Keratinocyte (primary cell): Measurements from ENCODE around the gene PCBD1. TPM values are rescaled to one million over a fixed set of nuclear protein-coding genes. Genes with fewer than 3 reads are reported as not detected.

Experiments
- DNase-seq: peaks from one replicate; pipeline ENCODE4 v3.0.0-alpha.2; 2011; ENCODE audit warnings: low read depth, missing footprints, low spot score
- FAIRE-seq: peaks from 2 replicates; lab custom pipeline; 2011; peaks lifted over from hg19 to GRCh38; lab: Jason Lieb, UNC
- H2AFZ ChIP-seq: 2 replicates; pipeline ENCODE4 v1.6.0; 2012; ENCODE audit warnings: low read length, control low read depth, inconsistent platforms; ENCODE audit not compliant: control insufficient read depth
- H3K27ac ChIP-seq: 2 replicates; pipeline ENCODE4 v1.5.1; 2011; ENCODE audit warnings: low read length; ENCODE audit not compliant: control insufficient read depth, insufficient read depth
- H3K27me3 ChIP-seq: 3 replicates; pipeline ENCODE4 v1.6.0; 2011; ENCODE audit warnings: low read length; ENCODE audit not compliant: control insufficient read depth, insufficient read depth; ENCODE audit errors: extremely low read depth
- H3K36me3 ChIP-seq, 2 experiments: 2 replicates in 1 of 2; 3 replicates in 1 of 2; pipeline ENCODE4 v1.5.1; 2011; ENCODE audit warnings: low read length in 2 of 2, mild to moderate bottlenecking in 1 of 2; ENCODE audit not compliant: control insufficient read depth in 2 of 2, insufficient read depth in 2 of 2; ENCODE audit errors: extremely low read depth in 1 of 2
- H3K4me1 ChIP-seq: 3 replicates; pipeline ENCODE4 v1.5.1; 2011; ENCODE audit warnings: low read length; ENCODE audit not compliant: control insufficient read depth, insufficient read depth; ENCODE audit errors: extremely low read depth
- H3K4me2 ChIP-seq: 3 replicates; pipeline ENCODE4 v1.6.0; 2011; ENCODE audit warnings: low read depth, low read length; ENCODE audit not compliant: control insufficient read depth, insufficient read depth; ENCODE audit errors: extremely low read depth
- H3K4me3 ChIP-seq, 3 experiments: fragments of 200-600 bp in 1 of 3; sonication (generic) in 1 of 3; 2 replicates in 2 of 3; 3 replicates in 1 of 3; pipeline ENCODE4 v1.5.1; 2011 to 2016; ENCODE audit warnings: low read length in 3 of 3, mild to moderate bottlenecking in 3 of 3, control low read depth in 2 of 3, inconsistent platforms in 1 of 3, low read depth in 1 of 3, mixed read lengths in 1 of 3, mixed run types in 1 of 3, moderate library complexity in 1 of 3; ENCODE audit not compliant: control insufficient read depth in 2 of 3, insufficient read depth in 2 of 3; ENCODE audit errors: extremely low read depth in 1 of 3
- H3K79me2 ChIP-seq: 2 replicates; pipeline ENCODE4 v1.6.0; 2012; ENCODE audit warnings: low read length; ENCODE audit not compliant: control insufficient read depth, insufficient read depth
- H3K9ac ChIP-seq: 3 replicates; pipeline ENCODE4 v1.6.0; 2011; ENCODE audit warnings: low read length; ENCODE audit not compliant: control insufficient read depth, insufficient read depth; ENCODE audit errors: extremely low read depth
- H3K9me1 ChIP-seq: 3 replicates; pipeline ENCODE4 v1.6.0; 2011; ENCODE audit warnings: low read length; ENCODE audit not compliant: control insufficient read depth, insufficient read depth; ENCODE audit errors: extremely low read depth
- H3K9me3 ChIP-seq: 2 replicates; pipeline ENCODE4 v1.5.1; 2012; ENCODE audit warnings: low read depth, low read length; ENCODE audit not compliant: control insufficient read depth
- H4K20me1 ChIP-seq: 3 replicates; pipeline ENCODE4 v1.6.0; 2011; ENCODE audit warnings: low read length; ENCODE audit not compliant: control insufficient read depth, insufficient read depth; ENCODE audit errors: extremely low read depth
- CTCF ChIP-seq, 3 experiments: IDR thresholded peaks in 1 of 3; conservative IDR thresholded peaks in 1 of 3; optimal IDR thresholded peaks in 1 of 3; 2 replicates in 2 of 3; 3 replicates in 1 of 3; pipeline versions ENCODE3 to v1.5.1; 2011; ENCODE audit warnings: low read length in 3 of 3, mild to moderate bottlenecking in 3 of 3, moderate library complexity in 2 of 3, control low read depth in 1 of 3, inconsistent platforms in 1 of 3; ENCODE audit not compliant: insufficient read depth in 2 of 3; ENCODE audit errors: extremely low read depth in 1 of 3
- EZH2 ChIP-seq: IDR thresholded peaks from one replicate; pipeline ENCODE4 v1.6.1; 2012; ENCODE audit warnings: inconsistent platforms, mild to moderate bottlenecking, low read length, moderate library complexity
- dilution Hi-C: fragments of 300-500 bp; cut with MboI; formaldehyde crosslinking; loops from one replicate; pipeline ENCODE4 v1.7.0; 2020; ENCODE audit warnings: low sequenced_read_pairs; ENCODE audit not compliant: extremely low pct_ligation_motif_present
- polyA plus RNA-seq, 5 experiments: library from polyadenylated mRNA; depleted of rRNA in 3 of 5; stranded (reverse) in 3 of 5; stranded (forward) in 1 of 5; unstranded in 1 of 5; fragments of >200 nt; gene quantifications; 1 replicate in 1 of 5; 2 replicates in 3 of 5; 3 replicates in 1 of 5; pipeline versions ENCODE4 v1.2.1 to v1.2.3, GENCODE V29; 2011 to 2012; ENCODE audit warnings: missing spikeins in 2 of 5, low read depth in 1 of 5, low replicate concordance in 1 of 5

PCBD1 gene
- polyA plus RNA-seq, 1 donor (not counting 4 experiments of a cell fraction or from before 2014, with no cell fraction given): 41.5 TPM

DNA sequence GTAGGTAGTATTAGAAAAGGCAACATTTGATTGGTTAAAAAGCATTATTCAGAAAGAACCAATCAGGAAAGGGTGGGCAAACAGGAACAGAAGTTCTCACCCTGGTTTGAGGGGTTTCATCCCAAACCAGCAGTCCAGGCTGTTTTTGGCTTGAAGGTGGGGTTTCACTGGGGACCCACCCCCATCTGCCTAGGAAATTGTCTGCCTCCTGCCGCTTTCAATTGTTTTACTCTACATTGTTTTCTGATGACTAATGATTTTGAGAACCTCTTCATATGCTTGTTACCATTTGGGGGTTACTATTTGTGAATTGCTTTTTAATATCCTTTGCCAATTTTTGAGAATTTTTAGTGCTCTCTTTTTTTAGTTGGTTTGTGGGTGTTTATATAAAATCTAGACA is 3.3 kb upstream of the PCBD1 start:
- no peaks in the 10 kb centered on the region for H3K9me3 ChIP-seq
- TF ChIP-seq EZH2: no peak
- no peak for TF ChIP-seq CTCF (optimal IDR thresholded peaks at IDR 0.05 in 1 of 3, IDR thresholded peaks at IDR 0.05 in 1 of 3, conservative IDR thresholded peaks at IDR 0.05 in 1 of 3; ENCODE audit: extremely low read depth in 1 of 3, insufficient read depth in 2 of 3, low read length in 3 of 3)
- no peak overlapping the region for H3K4me3 ChIP-seq
- peaks cover 9% of the 10 kb centered on the region for H3K4me1 ChIP-seq
- no peak overlapping the region for H2AFZ ChIP-seq
- H3K4me2 ChIP-seq: no peak overlapping the region
- no peak for DNase-seq
- no peak overlapping the region for H3K27ac ChIP-seq
- H3K27me3 ChIP-seq: no peaks in the 10 kb centered on the region
- H3K9ac ChIP-seq: no peak overlapping the region
- no peak for FAIRE-seq
- H3K36me3 ChIP-seq: no peaks in the 10 kb centered on the region
- dilution Hi-C loops: no loop called here
- H4K20me1 ChIP-seq: no peaks in the 10 kb centered on the region
- no peaks in the 10 kb centered on the region for H3K79me2 ChIP-seq
- no peaks in the 10 kb centered on the region for H3K9me1 ChIP-seq

DNA sequence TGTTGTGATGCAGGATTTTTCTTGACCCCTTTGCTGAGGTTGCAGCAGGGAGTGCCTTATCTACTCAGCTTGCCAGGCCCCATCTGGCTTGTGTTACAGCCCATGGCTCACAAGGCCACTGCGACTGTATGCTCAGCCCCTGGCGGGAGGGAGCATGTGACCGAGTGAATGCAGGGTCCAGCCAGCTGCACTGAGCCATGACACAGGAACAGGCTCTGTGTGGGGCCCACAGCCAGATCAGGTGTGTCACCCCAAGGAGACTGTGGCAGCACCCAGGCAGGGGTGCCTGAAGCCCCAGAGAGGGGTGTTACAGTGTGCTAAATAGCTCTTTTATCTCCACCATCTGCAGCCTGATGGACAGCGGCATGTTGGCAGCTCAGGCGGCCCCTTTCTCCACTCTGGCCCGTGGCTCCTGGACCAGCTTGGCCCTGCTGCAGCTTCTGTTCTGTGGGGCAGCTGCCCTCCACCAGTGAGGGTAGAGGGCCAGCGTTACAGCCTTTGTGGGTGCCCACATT is 2.6 kb upstream of the PCBD1 start:
- no peak for FAIRE-seq
- Histone ChIP-seq H2AFZ (no peak overlapping the region), H3K9me3 (no peaks in the 10 kb centered on the region), H3K9me1 (no peaks in the 10 kb centered on the region), H3K9ac (no peak overlapping the region), H3K36me3 (no peaks in the 10 kb centered on the region), H3K4me1 (peaks cover 9% of the 10 kb centered on the region), H3K27ac (no peak overlapping the region), H3K27me3 (no peaks in the 10 kb centered on the region), H3K4me3 (no peak overlapping the region), H3K4me2 (no peak overlapping the region), H3K79me2 (no peaks in the 10 kb centered on the region), H4K20me1 (no peaks in the 10 kb centered on the region)
- TF ChIP-seq EZH2: no peak
- no peak for TF ChIP-seq CTCF (optimal IDR thresholded peaks at IDR 0.05 in 1 of 3, IDR thresholded peaks at IDR 0.05 in 1 of 3, conservative IDR thresholded peaks at IDR 0.05 in 1 of 3; ENCODE audit: extremely low read depth in 1 of 3, insufficient read depth in 2 of 3, low read length in 3 of 3)
- dilution Hi-C loops: no loop called here
- DNase-seq: no peak
